ENCODE results near the gene SEPTIN11. TPM values are rescaled to one million over a fixed set of nuclear protein-coding genes. Genes with fewer than 3 reads are reported as not detected.
A peak's percentile ranks its signal among the peaks of the same experiment; 100 is the strongest.

Gene SEPTIN11
- polyA plus RNA-seq, 1 donor (not counting 4 experiments of a cell fraction or from before 2014, with no cell fraction given) = 99.3 TPM

DNA sequence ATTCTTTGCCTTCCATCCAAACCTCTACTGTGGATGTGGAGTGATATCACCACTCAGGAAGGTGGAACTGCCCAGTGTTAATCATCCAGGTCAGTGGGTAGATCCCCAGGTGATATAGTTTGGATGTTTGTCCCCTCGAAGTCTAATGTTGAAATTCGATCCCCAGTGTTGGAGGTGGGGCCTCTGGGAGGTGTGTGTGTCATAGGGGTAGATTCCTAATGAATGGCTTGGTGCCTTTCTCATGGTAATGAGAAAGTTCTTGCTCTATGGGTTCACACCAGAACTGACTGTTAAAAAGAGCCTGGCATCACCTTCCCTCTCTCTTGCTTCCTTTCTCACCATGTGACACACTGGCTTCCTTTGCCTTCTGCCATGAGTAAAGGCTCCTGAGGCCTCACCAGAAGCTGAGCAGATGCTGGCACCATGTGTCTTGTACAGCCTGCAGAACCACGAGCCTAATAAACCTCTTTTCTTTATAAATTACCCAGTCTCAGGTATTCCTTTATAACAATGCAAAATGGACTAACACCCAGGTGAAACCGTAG is 44.8 kb upstream of the SEPTIN11 start:
- H3K36me3 ChIP-seq (ENCODE audit: control insufficient read depth in 2 of 2, extremely low read depth in 1 of 2, insufficient read depth in 2 of 2, low read length in 2 of 2) = no peaks in the 10 kb centered on the region
- no peaks in the 10 kb centered on the region for H3K27me3 ChIP-seq (ENCODE audit: control insufficient read depth, extremely low read depth, insufficient read depth, low read length)
- H3K27ac ChIP-seq (ENCODE audit: control insufficient read depth, insufficient read depth, low read length) = no peak overlapping the region
- no peaks in the 10 kb centered on the region for H3K79me2 ChIP-seq (ENCODE audit: control insufficient read depth, insufficient read depth, low read length)
- TF ChIP-seq EZH2 (IDR thresholded peaks at IDR 0.05; ENCODE audit: low read length) = no peak
- TF ChIP-seq, protein P1, sequence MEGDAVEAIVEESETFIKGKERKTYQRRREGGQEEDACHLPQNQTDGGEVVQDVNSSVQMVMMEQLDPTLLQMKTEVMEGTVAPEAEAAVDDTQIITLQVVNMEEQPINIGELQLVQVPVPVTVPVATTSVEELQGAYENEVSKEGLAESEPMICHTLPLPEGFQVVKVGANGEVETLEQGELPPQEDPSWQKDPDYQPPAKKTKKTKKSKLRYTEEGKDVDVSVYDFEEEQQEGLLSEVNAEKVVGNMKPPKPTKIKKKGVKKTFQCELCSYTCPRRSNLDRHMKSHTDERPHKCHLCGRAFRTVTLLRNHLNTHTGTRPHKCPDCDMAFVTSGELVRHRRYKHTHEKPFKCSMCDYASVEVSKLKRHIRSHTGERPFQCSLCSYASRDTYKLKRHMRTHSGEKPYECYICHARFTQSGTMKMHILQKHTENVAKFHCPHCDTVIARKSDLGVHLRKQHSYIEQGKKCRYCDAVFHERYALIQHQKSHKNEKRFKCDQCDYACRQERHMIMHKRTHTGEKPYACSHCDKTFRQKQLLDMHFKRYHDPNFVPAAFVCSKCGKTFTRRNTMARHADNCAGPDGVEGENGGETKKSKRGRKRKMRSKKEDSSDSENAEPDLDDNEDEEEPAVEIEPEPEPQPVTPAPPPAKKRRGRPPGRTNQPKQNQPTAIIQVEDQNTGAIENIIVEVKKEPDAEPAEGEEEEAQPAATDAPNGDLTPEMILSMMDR (optimal IDR thresholded peaks at IDR 0.05 in 1 of 3, IDR thresholded peaks at IDR 0.05 in 1 of 3, conservative IDR thresholded peaks at IDR 0.05 in 1 of 3; ENCODE audit: extremely low read depth in 1 of 3, insufficient read depth in 2 of 3, low read length in 3 of 3) = no peak
- no peaks in the 10 kb centered on the region for H3K9me3 ChIP-seq (ENCODE audit: control insufficient read depth, low read depth, low read length)
- no peak overlapping the region for H2AFZ ChIP-seq (ENCODE audit: control insufficient read depth, low read length)
- H3K4me3 ChIP-seq (ENCODE audit: control insufficient read depth in 2 of 3, extremely low read depth in 1 of 3, insufficient read depth in 2 of 3, low read depth in 1 of 3, low read length in 3 of 3) = no peak overlapping the region
- H3K9ac ChIP-seq (ENCODE audit: control insufficient read depth, extremely low read depth, insufficient read depth, low read length) = no peak overlapping the region
- dilution Hi-C loops (cut with MboI; ENCODE audit: extremely low pct_ligation_motif_present, low sequenced_read_pairs) = no loop called here
- FAIRE-seq (peak; percentile 71), DNase-seq (ENCODE audit: low read depth, low spot score) (no peak)
- no peak overlapping the region for H3K4me2 ChIP-seq (ENCODE audit: control insufficient read depth, extremely low read depth, insufficient read depth, low read depth, low read length)
- no peaks in the 10 kb centered on the region for H4K20me1 ChIP-seq (ENCODE audit: control insufficient read depth, extremely low read depth, insufficient read depth, low read length)
- H3K4me1 ChIP-seq (ENCODE audit: control insufficient read depth, extremely low read depth, insufficient read depth, low read length) = no peaks in the 10 kb centered on the region
- no peaks in the 10 kb centered on the region for H3K9me1 ChIP-seq (ENCODE audit: control insufficient read depth, extremely low read depth, insufficient read depth, low read length)

DNA sequence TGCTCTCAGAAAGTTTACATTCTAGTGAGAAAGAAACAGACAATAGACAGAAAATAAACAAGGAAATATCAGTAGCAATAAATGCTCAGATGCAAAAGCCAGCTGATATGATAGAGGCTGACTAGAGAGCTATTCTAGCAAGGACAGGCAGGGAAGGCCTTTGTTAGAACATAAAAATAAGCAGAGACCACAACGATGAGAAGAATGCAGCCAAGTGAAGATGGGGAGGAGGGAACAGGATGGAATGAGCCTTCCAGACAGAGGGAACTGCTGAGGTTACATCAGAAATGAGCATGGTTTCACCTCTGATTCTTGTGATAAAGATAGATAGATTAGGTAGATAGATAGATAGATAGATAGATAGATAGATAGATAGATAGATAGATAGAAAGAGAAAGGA is 44.0 kb upstream of the SEPTIN11 start:
- Histone ChIP-seq H3K9ac (ENCODE audit: control insufficient read depth, extremely low read depth, insufficient read depth, low read length) (no peak overlapping the region), H3K27ac (ENCODE audit: control insufficient read depth, insufficient read depth, low read length) (no peak overlapping the region), H3K9me1 (ENCODE audit: control insufficient read depth, extremely low read depth, insufficient read depth, low read length) (no peaks in the 10 kb centered on the region), H3K4me1 (ENCODE audit: control insufficient read depth, extremely low read depth, insufficient read depth, low read length) (no peaks in the 10 kb centered on the region), H3K36me3 (ENCODE audit: control insufficient read depth in 2 of 2, extremely low read depth in 1 of 2, insufficient read depth in 2 of 2, low read length in 2 of 2) (no peaks in the 10 kb centered on the region), H3K79me2 (ENCODE audit: control insufficient read depth, insufficient read depth, low read length) (no peaks in the 10 kb centered on the region), H4K20me1 (ENCODE audit: control insufficient read depth, extremely low read depth, insufficient read depth, low read length) (no peaks in the 10 kb centered on the region), H2AFZ (ENCODE audit: control insufficient read depth, low read length) (no peak overlapping the region), H3K4me3 (ENCODE audit: control insufficient read depth in 2 of 3, extremely low read depth in 1 of 3, insufficient read depth in 2 of 3, low read depth in 1 of 3, low read length in 3 of 3) (no peak overlapping the region), H3K27me3 (ENCODE audit: control insufficient read depth, extremely low read depth, insufficient read depth, low read length) (no peaks in the 10 kb centered on the region), H3K4me2 (ENCODE audit: control insufficient read depth, extremely low read depth, insufficient read depth, low read depth, low read length) (no peak overlapping the region), H3K9me3 (ENCODE audit: control insufficient read depth, low read depth, low read length) (no peaks in the 10 kb centered on the region)
- no peak for TF ChIP-seq EZH2 (IDR thresholded peaks at IDR 0.05; ENCODE audit: low read length)
- TF ChIP-seq, protein P1 (optimal IDR thresholded peaks at IDR 0.05 in 1 of 3, IDR thresholded peaks at IDR 0.05 in 1 of 3, conservative IDR thresholded peaks at IDR 0.05 in 1 of 3; ENCODE audit: extremely low read depth in 1 of 3, insufficient read depth in 2 of 3, low read length in 3 of 3) = no peak
- dilution Hi-C loops (cut with MboI; ENCODE audit: extremely low pct_ligation_motif_present, low sequenced_read_pairs) = no loop called here
- no peak for FAIRE-seq
- no peak for DNase-seq (ENCODE audit: low read depth, low spot score)

Measured in keratinocyte (primary cell).